ENCODE measurements around the gene PFKL.

The PFKL gene

GRCh38 chr21:44312716-44313115, 12.9 kb downstream of the PFKL start:
- DNase-seq (ENCODE audit: low read depth, low spot score) = no peak

DNA sequence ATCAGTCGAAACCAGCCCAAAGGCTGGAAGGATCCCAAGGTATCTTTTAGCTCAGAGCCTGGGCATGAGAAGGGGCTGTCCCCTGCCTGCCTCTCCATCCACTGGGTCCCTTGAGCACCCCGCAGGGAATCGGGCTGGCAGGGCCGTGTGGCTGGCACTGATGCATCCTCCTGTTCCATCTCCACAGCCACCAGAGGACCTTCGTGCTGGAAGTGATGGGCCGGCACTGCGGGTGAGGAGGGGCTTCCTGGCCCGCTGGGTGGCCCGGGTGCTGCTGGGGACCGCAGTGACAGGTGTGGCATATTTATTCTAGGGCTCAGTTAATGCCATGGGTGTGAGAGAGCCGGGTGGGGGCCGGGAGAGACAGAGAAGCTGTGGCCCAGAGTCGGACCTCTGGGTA, 13.6 kb downstream of the PFKL start:
- DNase-seq (ENCODE audit: low read depth, low spot score) = no peak

DNA sequence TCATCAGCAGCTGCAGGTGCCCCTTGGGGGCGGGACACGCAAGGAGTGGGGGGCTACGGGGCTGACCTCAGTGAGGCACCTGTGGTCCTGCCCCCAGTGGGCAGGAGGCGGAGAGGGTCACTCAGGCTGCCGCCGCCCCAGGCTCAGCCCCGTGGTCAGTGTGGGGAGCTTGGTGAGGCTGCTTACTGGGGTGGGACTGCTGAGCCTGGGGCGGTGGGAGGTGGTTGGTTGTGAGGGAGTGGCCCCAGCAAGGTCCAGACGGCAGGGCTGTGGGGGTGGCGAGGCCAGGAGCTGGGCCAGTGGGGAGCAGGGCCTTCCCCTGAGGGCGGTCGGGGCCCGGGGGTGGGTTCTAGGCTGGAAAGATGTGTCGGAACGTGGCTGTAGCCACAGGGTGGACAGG, 14.3 kb downstream of the PFKL start:
- no peak for DNase-seq (ENCODE audit: low read depth, low spot score)

DNA sequence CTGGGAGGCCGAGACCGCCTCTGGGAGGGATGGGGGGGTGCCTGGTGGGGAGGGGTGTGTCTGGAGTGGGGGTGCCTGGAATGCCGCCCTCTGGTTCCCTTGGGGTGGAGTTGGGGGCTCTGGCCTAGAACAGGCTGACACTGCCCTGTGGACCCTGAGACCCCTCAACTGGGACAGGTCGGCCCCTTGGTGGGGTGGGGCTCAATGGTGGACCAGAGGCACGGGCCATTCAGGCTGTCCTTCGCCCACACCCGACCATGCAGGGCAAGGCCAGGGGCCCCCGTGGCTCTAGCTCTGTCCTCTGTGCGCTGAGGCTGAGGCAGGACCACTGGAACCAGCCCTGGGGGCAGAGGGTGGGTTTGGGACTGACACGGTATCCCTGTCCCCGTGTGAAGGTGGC, 14.7 kb downstream of the PFKL start:
- no peak for DNase-seq (ENCODE audit: low read depth, low spot score)

DNA sequence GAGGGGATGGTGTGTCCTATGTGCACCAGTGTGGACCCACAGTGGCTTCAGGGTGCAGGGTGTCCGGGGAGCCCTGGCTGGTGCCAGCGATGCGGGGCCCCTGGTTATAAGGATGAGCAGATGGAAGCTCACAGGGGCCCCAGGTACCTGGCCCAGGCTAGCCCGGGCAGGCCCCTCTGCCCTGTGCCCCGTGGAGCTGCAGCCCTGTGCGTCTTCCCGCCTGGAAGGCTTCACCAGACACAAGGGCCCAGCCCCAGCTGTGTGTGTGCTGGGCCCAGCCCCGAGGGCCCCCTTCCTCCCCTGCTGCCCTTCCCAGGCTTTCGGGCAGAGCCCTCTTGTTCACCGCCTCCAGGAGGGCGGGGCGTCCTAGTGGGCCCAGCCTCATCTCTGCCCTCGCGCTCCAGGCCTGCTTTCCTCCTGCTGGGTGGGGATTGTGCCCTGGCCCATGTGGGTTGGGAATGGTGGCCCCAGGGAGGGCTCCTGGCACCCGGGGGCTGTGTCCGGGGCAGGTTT, 15.9 kb downstream of the PFKL start:
- no peak for DNase-seq (ENCODE audit: low read depth, low spot score)

- no peak for DNase-seq (ENCODE audit: low read depth, low spot score)
Measured at GRCh38 chr21:44316277-44316900, 16.5 kb downstream of the PFKL start.

GRCh38 chr21:44317241-44317782, 17.5 kb downstream of the PFKL start:
- no peak for DNase-seq (ENCODE audit: low read depth, low spot score)

DNA sequence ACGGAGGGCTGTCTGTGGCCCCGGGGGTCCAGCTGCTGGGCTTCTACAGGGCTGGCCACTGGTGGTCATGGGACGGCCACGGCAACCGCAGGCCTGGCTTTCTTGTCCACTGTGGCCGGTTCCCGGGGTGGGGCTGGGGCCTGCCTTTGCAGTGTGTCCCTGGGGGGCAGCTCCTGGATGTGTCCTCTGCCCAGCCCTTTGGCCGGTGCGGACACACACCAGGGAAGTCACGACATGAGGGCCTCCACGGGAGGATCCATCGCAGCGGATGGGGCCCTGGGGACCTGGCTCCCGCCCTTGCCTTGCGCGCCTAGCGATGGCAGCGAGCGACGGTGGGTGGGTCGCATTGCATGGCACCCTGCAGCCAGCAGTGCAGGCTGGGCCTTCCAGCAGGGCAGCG, 18.0 kb downstream of the PFKL start:
- DNase-seq (ENCODE audit: low read depth, low spot score) = no peak

DNA sequence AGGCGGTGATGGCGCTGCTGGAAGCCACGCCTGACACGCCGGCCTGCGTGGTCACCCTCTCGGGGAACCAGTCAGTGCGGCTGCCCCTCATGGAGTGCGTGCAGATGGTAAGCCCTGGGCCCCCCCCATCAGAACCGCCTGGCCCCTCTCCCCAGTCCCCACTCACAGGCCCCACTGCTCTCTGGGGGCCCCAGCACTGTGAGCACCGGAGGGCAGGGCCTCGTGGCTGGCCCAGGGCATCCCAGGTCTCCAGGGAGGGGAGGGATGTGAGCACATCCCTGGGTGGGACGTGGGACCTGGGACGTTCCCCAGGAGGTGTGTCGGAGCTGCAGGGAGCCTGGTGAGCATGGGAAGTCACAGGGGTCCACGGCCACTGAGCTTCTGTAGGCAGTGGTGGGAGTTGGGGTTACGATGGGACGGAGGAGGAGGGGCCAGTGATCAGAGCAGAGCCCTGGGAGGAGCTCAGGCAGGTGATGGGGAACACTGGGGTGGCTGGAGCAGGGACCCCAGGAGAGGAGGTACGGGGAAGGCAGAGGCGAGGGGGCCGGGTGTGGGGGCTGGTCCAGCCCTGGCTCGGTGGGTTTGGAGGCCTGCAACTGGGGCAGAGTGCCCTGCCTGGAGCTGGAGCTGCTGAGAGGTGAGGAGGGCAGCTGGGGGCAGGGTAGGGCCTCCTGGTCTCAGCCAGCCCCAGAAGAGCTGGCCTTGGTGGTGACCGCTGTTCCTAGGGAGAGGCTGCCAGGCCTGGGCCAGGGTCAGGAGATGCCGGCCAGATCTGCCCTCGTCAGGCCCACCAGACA, 18.8 kb downstream of the PFKL start:
- no peak for DNase-seq (ENCODE audit: low read depth, low spot score)

DNA sequence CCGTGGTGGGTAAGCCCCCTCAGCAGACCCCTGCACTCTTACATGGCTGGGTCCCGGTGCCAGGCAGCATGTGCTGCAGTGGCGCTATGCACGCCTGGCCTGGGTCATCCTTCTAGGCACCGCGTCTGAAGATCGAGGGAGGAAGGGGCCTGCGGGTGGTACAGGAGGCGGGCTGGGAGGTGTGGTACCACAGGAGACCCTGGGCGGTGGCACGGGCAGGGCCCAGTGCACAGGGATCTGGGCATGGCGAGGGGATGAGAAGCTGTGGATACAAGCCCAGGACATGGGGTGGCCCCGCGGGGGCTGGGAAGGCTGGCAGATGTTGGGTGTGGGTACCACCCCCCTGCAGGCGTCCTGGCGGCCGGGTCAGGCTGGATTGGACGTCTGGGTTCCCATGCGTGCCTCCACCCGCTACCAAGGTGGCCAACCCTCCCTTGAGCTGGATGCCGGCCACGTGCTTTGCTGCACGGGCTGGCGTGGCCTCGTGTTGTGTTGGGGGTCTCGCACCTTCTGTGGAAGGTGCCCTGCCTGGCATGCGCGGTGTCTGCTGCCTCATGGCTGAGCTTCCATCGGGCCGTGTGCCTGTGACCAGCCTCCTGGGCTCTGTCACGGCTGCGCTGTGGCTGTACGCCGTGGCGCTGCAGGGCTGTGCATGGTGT, 19.7 kb downstream of the PFKL start:
- no peak for DNase-seq (ENCODE audit: low read depth, low spot score)

GRCh38 chr21:44320847-44321246, 21.0 kb downstream of the PFKL start:
- no peak for DNase-seq (ENCODE audit: low read depth, low spot score)

DNA sequence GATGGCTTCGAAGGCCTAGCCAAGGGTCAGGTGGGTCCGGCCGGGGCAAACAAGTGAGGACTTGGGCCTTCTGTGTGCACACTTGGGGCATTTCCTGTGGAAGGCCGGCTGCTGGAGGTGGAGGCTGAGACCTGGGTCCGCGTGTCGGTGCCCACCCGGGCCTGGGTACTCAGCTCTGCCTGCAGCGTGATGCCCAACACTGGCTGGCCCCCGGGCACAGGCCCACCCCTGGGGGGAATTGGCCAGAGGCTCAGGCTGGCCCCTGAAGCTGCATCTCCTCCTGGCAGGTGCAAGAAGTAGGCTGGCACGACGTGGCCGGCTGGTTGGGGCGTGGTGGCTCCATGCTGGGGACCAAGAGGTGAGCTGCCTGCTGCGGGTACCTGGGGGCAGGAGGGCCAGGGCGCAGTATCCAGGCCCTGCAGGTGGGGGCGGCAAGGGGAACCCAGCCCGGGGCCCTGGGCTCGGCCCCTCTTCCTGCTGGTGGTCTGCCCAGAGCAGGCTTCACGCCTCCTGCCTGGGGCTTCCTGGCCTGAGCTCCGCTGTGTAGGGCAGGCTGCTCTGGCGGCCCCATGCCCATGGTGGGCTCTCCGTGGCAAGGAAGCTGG, 22.1 kb downstream of the PFKL start:
- no peak for DNase-seq (ENCODE audit: low read depth, low spot score)

DNA sequence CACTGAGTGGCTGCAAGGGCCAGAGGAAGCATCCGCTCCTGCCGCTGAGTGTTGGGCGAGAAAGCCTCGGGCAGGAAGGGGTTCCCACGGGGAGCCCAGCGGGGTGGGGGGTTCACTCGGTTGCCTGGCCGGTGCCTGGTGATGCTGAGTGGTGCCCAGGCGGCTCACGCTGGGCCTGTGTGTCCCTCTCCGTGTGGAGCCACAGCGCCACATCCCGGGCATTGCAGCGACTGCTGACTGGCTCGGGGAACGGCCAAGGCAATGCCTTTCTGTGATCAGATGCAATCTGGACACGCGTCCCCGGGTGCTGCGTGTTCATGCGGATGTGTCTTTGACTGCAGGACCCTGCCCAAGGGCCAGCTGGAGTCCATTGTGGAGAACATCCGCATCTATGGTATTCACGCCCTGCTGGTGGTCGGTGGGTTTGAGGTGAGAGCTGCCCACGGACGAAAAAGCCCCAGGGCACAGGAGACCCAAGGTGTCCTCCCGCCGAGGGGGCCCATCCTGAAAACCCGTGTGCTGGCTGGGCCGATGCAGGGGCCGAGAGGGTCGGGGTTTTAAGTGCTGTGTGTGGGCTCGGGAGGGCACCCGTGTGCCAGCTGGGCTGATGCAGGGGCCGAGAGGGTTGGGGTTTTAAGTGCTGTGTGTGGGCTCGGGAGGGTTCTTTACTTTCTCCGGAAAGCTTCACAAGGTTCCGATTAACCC, 22.9 kb downstream of the PFKL start:
- DNase-seq (ENCODE audit: low read depth, low spot score) = no peak

DNA sequence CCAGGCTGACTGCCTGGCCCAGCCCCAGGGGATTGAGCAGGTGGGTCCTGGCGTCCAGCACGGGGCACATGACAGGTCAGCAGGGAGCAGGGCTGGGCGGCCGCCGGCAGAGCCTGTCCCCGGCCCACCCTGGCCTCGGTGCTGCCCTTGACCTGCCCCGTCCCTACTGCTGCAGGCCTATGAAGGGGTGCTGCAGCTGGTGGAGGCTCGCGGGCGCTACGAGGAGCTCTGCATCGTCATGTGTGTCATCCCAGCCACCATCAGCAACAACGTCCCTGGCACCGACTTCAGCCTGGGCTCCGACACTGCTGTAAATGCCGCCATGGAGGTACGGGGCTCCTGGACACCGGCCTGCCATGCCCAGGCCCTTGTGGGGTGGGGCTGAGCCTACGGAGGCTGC, 23.7 kb downstream of the PFKL start:
- no peak for DNase-seq (ENCODE audit: low read depth, low spot score)

GRCh38 chr21:44324106-44324853, 24.4 kb downstream of the PFKL start:
- no peak for DNase-seq (ENCODE audit: low read depth, low spot score)

GRCh38 chr21:44324854-44325107, 24.9 kb downstream of the PFKL start:
- DNase-seq (ENCODE audit: low read depth, low spot score) = no peak

- no peak for DNase-seq (ENCODE audit: low read depth, low spot score)
Measured at GRCh38 chr21:44325386-44326271, 25.8 kb downstream of the PFKL start.

- no peak for DNase-seq (ENCODE audit: low read depth, low spot score)
Measured at GRCh38 chr21:44326272-44326647, 26.4 kb downstream of the PFKL start.

- DNase-seq (ENCODE audit: low read depth, low spot score) = no peak
Measured at GRCh38 chr21:44326716-44327602, 27.1 kb downstream of the PFKL start.

Measured in astrocyte of the hippocampus (primary cell).